Endothelial cell of umbilical vein (primary cell): Measurements from ENCODE around the gene TMEM225B. TPM values are rescaled to one million over a fixed set of nuclear protein-coding genes. Genes with fewer than 3 reads are reported as not detected.

ENCODE experiments used
- BruUV-seq: library from RNA; stranded (reverse); fragments of 400-500 nt; replicated peaks from 2 replicates; lab custom pipeline; 2021; lab: Mats Ljungman, UMichigan
- CTCF ChIA-PET: fragments of 300-600, 350-600 bp; sonication (Branson Sonifier 250); formaldehyde crosslinking; loops from one replicate; lab custom pipeline; 2021; ENCODE audit warnings: antibody characterized with exemption, inconsistent platforms; lab: Charles Lee
- POLR2A ChIA-PET: fragments of 300-600, 350-600 bp; sonication (Branson Sonifier 250); formaldehyde crosslinking; loops from one replicate; lab custom pipeline; 2021; ENCODE audit warnings: antibody characterized with exemption, inconsistent platforms; lab: Charles Lee
- DNase-seq: peaks from one replicate; pipeline ENCODE4 v3.0.0-alpha.2; 2011; ENCODE audit warnings: low read depth, low spot score
- FAIRE-seq: peaks from 2 replicates; lab custom pipeline; 2011; peaks lifted over from hg19 to GRCh38; lab: Jason Lieb, UNC
- H2AFZ ChIP-seq: 2 replicates; pipeline ENCODE4 v1.6.0; 2012; ENCODE audit warnings: low read depth, low read length, control low read depth, inconsistent platforms
- H3K27ac ChIP-seq: 2 replicates; pipeline ENCODE4 v1.5.1; 2011; ENCODE audit warnings: low read depth, mild to moderate bottlenecking, control low read depth, low read length, moderate library complexity; ENCODE audit not compliant: insufficient read depth
- H3K27me3 ChIP-seq, 2 experiments: 2 replicates each; pipeline versions ENCODE4 v1.6.0 to v1.6.1; 2011; ENCODE audit warnings: low read length in 2 of 2, mixed read lengths in 1 of 2; ENCODE audit not compliant: control insufficient read depth in 2 of 2, insufficient read depth in 2 of 2
- H3K36me3 ChIP-seq, 2 experiments: 2 replicates in 1 of 2; 3 replicates in 1 of 2; pipeline ENCODE4 v1.5.1; 2011; ENCODE audit warnings: low read length in 2 of 2, mild to moderate bottlenecking in 1 of 2, moderate library complexity in 1 of 2; ENCODE audit not compliant: control insufficient read depth in 2 of 2, insufficient read depth in 2 of 2; ENCODE audit errors: extremely low read depth in 1 of 2
- H3K4me1 ChIP-seq: 3 replicates; pipeline ENCODE4 v1.5.1; 2011; ENCODE audit warnings: mild to moderate bottlenecking, low read length; ENCODE audit not compliant: control insufficient read depth, insufficient read depth; ENCODE audit errors: extremely low read depth
- H3K4me2 ChIP-seq: 2 replicates; pipeline ENCODE4 v1.6.1; 2011; ENCODE audit warnings: low read length, control low read depth, mixed read lengths; ENCODE audit not compliant: insufficient read depth
- H3K4me3 ChIP-seq, 3 experiments: fragments of 200-600 bp in 1 of 3; sonication (generic), shearing (Covaris generic) in 1 of 3; replicated peaks in 1 of 3; 2 replicates each; pipeline ENCODE4 v1.5.1; 2011 to 2016; ENCODE audit warnings: control low read depth in 3 of 3, low read length in 3 of 3, mild to moderate bottlenecking in 2 of 3, inconsistent platforms in 1 of 3, low read depth in 1 of 3, moderate library complexity in 1 of 3; ENCODE audit not compliant: insufficient read depth in 1 of 3
- H3K79me2 ChIP-seq: 2 replicates; pipeline ENCODE4 v1.6.0; 2012; ENCODE audit warnings: low read length, inconsistent platforms; ENCODE audit not compliant: control insufficient read depth, insufficient read depth
- H3K9ac ChIP-seq: replicated peaks from 2 replicates; pipeline ENCODE3; 2011; ENCODE audit warnings: low read length, control low read depth; ENCODE audit not compliant: insufficient read depth; ENCODE audit errors: extremely low read depth
- H3K9me1 ChIP-seq: replicated peaks from 3 replicates; pipeline ENCODE4 v1.6.0; 2011; ENCODE audit warnings: mild to moderate bottlenecking, low read length; ENCODE audit not compliant: control insufficient read depth, insufficient read depth; ENCODE audit errors: extremely low read depth
- H3K9me3 ChIP-seq: replicated peaks from 2 replicates; pipeline ENCODE4 v1.5.1; 2012; ENCODE audit warnings: low read length, inconsistent platforms; ENCODE audit not compliant: control insufficient read depth, insufficient read depth
- H4K20me1 ChIP-seq: replicated peaks from 2 replicates; pipeline ENCODE3; 2011; ENCODE audit warnings: mild to moderate bottlenecking, low read length; ENCODE audit not compliant: control insufficient read depth, insufficient read depth; ENCODE audit errors: extremely low read depth
- EZH2 ChIP-seq: IDR thresholded peaks from 2 replicates; pipeline ENCODE4 v1.6.1; 2012; ENCODE audit warnings: borderline replicate concordance, low read depth, mild to moderate bottlenecking, moderate library complexity, low read length, inconsistent platforms; ENCODE audit not compliant: severe bottlenecking
- FOS ChIP-seq: IDR thresholded peaks from 2 replicates; pipeline ENCODE4 v1.6.1; 2011; ENCODE audit warnings: mild to moderate bottlenecking, low read length, moderate library complexity, borderline replicate concordance; ENCODE audit not compliant: insufficient read depth
- GATA2 ChIP-seq: IDR thresholded peaks from 2 replicates; pipeline ENCODE4 v1.7.0; 2011; ENCODE audit warnings: low read depth, mild to moderate bottlenecking, moderate library complexity, mixed read lengths, low read length; ENCODE audit not compliant: insufficient read length, insufficient read depth
- JUN ChIP-seq: IDR thresholded peaks from 2 replicates; pipeline ENCODE4 v1.6.1; 2011; ENCODE audit warnings: borderline replicate concordance, low read depth; ENCODE audit not compliant: insufficient read length, insufficient read depth
- MYC ChIP-seq: IDR thresholded peaks from one replicate; pipeline ENCODE4 v1.6.1; 2011; ENCODE audit warnings: mild to moderate bottlenecking, low read depth, low read length
- POLR2A ChIP-seq: IDR thresholded peaks from 2 replicates; pipeline ENCODE4 v1.6.1; 2012; ENCODE audit warnings: low read depth, mild to moderate bottlenecking, control low read depth, low read length
- POLR2AphosphoS5 ChIP-seq: IDR thresholded peaks from 2 replicates; pipeline ENCODE4 v1.6.1; 2012; ENCODE audit warnings: low read depth, mild to moderate bottlenecking, control low read depth, low read length, moderate library complexity; ENCODE audit not compliant: insufficient read depth
- dilution Hi-C: fragments of 300-500 bp; cut with MboI; formaldehyde crosslinking; loops from one replicate; pipeline ENCODE4 v1.15.0; 2019; ENCODE audit warnings: low sequenced_read_pairs; ENCODE audit not compliant: extremely low pct_ligation_motif_present
- intact Hi-C: fragments of 100-400 bp; cut with micrococcal nuclease; formaldehyde crosslinking; loops from one replicate; pipeline ENCODE4 v1.10.0; 2022
- polyA plus RNA-seq, 4 experiments: library from polyadenylated mRNA; depleted of rRNA in 3 of 4; stranded (reverse) in 3 of 4; unstranded in 1 of 4; fragments of >200 nt; gene quantifications; 2 replicates each; pipeline versions ENCODE4 v1.2.1 to v1.2.3, GENCODE V29; 2011 to 2012; ENCODE audit warnings: missing spikeins in 1 of 4
- total RNA-seq: library from RNA; stranded (reverse); gene quantifications from 2 replicates; pipeline ENCODE4 v1.2.3, GENCODE V29; 2021
- TF ChIP-seq, protein P1 (sequence below), 2 donors: IDR thresholded peaks; 1 replicate in 1 of 2; 2 replicates in 1 of 2; pipeline ENCODE4 v1.5.1; 2011; ENCODE audit warnings: low read length in 2 of 2, mild to moderate bottlenecking in 2 of 2, moderate library complexity in 2 of 2, control low read depth in 1 of 2, inconsistent platforms in 1 of 2, low read depth in 1 of 2; ENCODE audit not compliant: insufficient read depth in 1 of 2; ENCODE audit errors: extremely low read depth in 1 of 2
- TF ChIP-seq, protein P2 (sequence below): IDR thresholded peaks from 2 replicates; pipeline ENCODE4 v1.6.1; 2011; ENCODE audit not compliant: insufficient read depth, insufficient read length

Gene TMEM225B
- total and polyA plus RNA-seq, 2 donors (not counting 3 experiments of a cell fraction or from before 2014, with no cell fraction given) = 0.29 TPM; not detected in 1

DNA sequence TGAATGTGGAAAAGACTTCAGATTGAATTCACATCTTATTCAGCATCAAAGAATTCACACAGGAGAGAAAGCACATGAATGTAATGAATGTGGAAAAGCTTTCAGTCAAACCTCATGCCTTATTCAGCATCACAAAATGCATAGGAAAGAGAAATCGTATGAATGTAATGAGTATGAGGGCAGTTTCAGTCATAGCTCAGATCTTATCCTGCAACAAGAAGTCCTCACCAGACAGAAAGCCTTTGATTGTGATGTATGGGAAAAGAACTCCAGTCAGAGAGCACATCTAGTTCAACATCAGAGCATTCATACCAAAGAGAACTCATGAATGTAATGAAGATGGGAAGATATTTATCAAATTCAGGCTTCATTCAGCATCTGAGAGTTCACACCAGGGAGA is 24.8 kb upstream of the TMEM225B start:
- no peak overlapping the region for H2AFZ ChIP-seq
- no peaks in the 10 kb centered on the region for H3K4me1 ChIP-seq
- no peak overlapping the region for H3K4me2 ChIP-seq
- FAIRE-seq (no peak), DNase-seq (no peak)
- ChIA-PET CTCF (no interaction called here), POLR2A (no interaction called here)
- no peak overlapping the region for H3K4me3 ChIP-seq
- TF ChIP-seq EZH2 = no peak
- no peak for TF ChIP-seq MYC
- TF ChIP-seq POLR2A = no peak
- no peak for TF ChIP-seq POLR2AphosphoS5
- TF ChIP-seq FOS = no peak
- no peak for TF ChIP-seq JUN
- no peak for TF ChIP-seq GATA2
- TF ChIP-seq, protein P1, sequence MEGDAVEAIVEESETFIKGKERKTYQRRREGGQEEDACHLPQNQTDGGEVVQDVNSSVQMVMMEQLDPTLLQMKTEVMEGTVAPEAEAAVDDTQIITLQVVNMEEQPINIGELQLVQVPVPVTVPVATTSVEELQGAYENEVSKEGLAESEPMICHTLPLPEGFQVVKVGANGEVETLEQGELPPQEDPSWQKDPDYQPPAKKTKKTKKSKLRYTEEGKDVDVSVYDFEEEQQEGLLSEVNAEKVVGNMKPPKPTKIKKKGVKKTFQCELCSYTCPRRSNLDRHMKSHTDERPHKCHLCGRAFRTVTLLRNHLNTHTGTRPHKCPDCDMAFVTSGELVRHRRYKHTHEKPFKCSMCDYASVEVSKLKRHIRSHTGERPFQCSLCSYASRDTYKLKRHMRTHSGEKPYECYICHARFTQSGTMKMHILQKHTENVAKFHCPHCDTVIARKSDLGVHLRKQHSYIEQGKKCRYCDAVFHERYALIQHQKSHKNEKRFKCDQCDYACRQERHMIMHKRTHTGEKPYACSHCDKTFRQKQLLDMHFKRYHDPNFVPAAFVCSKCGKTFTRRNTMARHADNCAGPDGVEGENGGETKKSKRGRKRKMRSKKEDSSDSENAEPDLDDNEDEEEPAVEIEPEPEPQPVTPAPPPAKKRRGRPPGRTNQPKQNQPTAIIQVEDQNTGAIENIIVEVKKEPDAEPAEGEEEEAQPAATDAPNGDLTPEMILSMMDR (IDR thresholded peaks at IDR 0.05; ENCODE audit: extremely low read depth in 1 of 2, insufficient read depth in 1 of 2, low read depth in 1 of 2, low read length in 2 of 2) = no peak
- TF ChIP-seq, protein P2, sequence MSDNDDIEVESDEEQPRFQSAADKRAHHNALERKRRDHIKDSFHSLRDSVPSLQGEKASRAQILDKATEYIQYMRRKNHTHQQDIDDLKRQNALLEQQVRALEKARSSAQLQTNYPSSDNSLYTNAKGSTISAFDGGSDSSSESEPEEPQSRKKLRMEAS = no peak
- H3K27me3 ChIP-seq = no peaks in the 10 kb centered on the region
- H3K9me1 ChIP-seq = no peaks in the 10 kb centered on the region
- H3K9ac ChIP-seq = no peak overlapping the region
- BruUV-seq = no TSS peak
- peaks cover 0 to 2% of the 10 kb centered on the region in 2 experiments for H3K36me3 ChIP-seq
- no peak overlapping the region for H3K27ac ChIP-seq
- dilution Hi-C loops = no loop called here
- no peaks in the 10 kb centered on the region for H3K79me2 ChIP-seq
- intact Hi-C loops = no loop called here
- no peaks in the 10 kb centered on the region for H4K20me1 ChIP-seq
- no peaks in the 10 kb centered on the region for H3K9me3 ChIP-seq
